Hepatocyte (in vitro differentiated cells): ENCODE data around the gene NAV2.

Experiments
- EZH2 ChIP-seq: fragments of 200-600 bp; sonication (generic); IDR thresholded peaks from 2 replicates; pipeline ENCODE4 v1.6.1; 2016; ENCODE audit warnings: antibody characterized with exemption, mild to moderate bottlenecking, borderline replicate concordance
- EZH2phosphoT487 ChIP-seq: fragments of 200-600 bp; sonication (generic); IDR thresholded peaks from one replicate; pipeline ENCODE4 v1.6.1; 2018; ENCODE audit warnings: antibody characterized with exemption, mild to moderate bottlenecking, low read depth, moderate library complexity; ENCODE audit not compliant: unreplicated experiment, severe bottlenecking
- TF ChIP-seq, protein P1 (sequence below): fragments of 200-600 bp; sonication (generic); IDR thresholded peaks from 2 replicates; pipeline ENCODE4 v1.5.1; 2016; ENCODE audit warnings: antibody characterized with exemption, mild to moderate bottlenecking; ENCODE audit not compliant: poor library complexity

DNA sequence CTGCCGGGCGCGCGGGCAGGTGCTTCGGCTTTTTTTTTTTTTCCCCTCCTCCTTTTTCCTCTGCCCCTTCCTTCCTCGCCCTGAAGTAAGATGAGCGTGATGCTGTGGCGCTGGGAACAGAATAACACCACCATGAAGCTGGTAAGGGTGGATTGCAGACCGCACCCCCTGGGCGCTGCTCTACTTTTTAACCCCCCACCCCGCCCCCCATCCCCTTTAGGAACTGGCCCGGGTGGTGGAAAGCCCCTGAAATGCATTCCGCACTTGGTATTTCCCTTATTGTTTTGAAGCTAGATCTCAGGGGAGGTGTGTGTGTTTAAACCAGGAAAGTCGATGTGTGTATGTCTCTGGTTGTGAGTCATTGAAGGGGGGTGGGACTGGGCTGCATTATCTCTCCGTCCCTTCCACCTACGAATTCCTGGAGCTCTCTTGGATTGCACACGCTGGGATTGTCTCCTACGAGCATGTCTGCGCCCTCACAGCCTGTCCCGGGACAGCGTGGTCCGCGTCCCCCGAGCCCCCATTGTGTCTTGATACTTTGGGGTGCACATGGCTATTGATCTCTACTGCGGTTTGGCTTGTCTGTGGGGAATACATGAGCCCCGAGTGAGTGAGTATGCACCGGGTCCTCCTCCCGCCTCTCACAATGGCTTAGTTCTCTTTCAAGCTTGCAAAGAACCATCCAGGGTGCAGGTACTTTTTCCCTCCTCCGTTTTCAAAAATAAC lies 64.9 kb downstream of the NAV2 start:
- TF ChIP-seq, protein P1, sequence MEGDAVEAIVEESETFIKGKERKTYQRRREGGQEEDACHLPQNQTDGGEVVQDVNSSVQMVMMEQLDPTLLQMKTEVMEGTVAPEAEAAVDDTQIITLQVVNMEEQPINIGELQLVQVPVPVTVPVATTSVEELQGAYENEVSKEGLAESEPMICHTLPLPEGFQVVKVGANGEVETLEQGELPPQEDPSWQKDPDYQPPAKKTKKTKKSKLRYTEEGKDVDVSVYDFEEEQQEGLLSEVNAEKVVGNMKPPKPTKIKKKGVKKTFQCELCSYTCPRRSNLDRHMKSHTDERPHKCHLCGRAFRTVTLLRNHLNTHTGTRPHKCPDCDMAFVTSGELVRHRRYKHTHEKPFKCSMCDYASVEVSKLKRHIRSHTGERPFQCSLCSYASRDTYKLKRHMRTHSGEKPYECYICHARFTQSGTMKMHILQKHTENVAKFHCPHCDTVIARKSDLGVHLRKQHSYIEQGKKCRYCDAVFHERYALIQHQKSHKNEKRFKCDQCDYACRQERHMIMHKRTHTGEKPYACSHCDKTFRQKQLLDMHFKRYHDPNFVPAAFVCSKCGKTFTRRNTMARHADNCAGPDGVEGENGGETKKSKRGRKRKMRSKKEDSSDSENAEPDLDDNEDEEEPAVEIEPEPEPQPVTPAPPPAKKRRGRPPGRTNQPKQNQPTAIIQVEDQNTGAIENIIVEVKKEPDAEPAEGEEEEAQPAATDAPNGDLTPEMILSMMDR, result no peak
- TF ChIP-seq EZH2, result no peak
- no peak for TF ChIP-seq EZH2phosphoT487
